WTC11 (cell line): Measurements from ENCODE around the gene CYB561D1. TPM values are rescaled to one million over a fixed set of nuclear protein-coding genes. Genes with fewer than 3 reads are reported as not detected.

Source experiments
- ATAC-seq: fragments of 200-7000 bp; cut with Tn5 transposase; 2 replicates; pipeline ENCODE4 v1.10.0; 2021; ENCODE audit warnings: mild to moderate bottlenecking, moderate library complexity
- CTCF ChIA-PET: fragments of 300-600 bp; sonication (Branson Sonifier 250); formaldehyde crosslinking; loops from one replicate; lab custom pipeline; 2021; ENCODE audit warnings: antibody characterized with exemption; lab: Charles Lee
- POLR2A ChIA-PET: fragments of 350-600 bp; sonication (Branson Sonifier 250); formaldehyde crosslinking; loops from one replicate; lab custom pipeline; 2021; ENCODE audit warnings: antibody characterized with exemption; lab: Charles Lee
- DNase-seq: peaks from one replicate; pipeline ENCODE4 v3.0.0; 2021; ENCODE audit warnings: low spot score
- H3K27ac Mint-ChIP-seq: 2 replicates; pipeline ENCODE4 v1.8.0; 2021; ENCODE audit warnings: mixed read lengths
- H3K27me3 Mint-ChIP-seq: 2 replicates; pipeline ENCODE4 v1.8.0; 2021; ENCODE audit warnings: low read depth, mild to moderate bottlenecking, moderate library complexity, mixed read lengths
- H3K36me3 Mint-ChIP-seq: 2 replicates; pipeline ENCODE4 v1.8.0; 2021; ENCODE audit warnings: mixed read lengths
- H3K4me1 Mint-ChIP-seq: 2 replicates; pipeline ENCODE4 v1.8.0; 2022; ENCODE audit warnings: mixed read lengths
- H3K4me3 Mint-ChIP-seq: 2 replicates; pipeline ENCODE4 v1.8.0; 2021; ENCODE audit warnings: mild to moderate bottlenecking, moderate library complexity, mixed read lengths
- H3K9me3 Mint-ChIP-seq: 2 replicates; pipeline ENCODE4 v1.8.0; 2021; ENCODE audit warnings: mixed read lengths
- CDX4 ChIP-seq: fragments of 250-450 bp; sonication (Bioruptor Pico); IDR thresholded peaks from 2 replicates; pipeline ENCODE4 v1.9.0; 2021; ENCODE audit warnings: moderate library complexity, mild to moderate bottlenecking, inconsistent platforms, borderline replicate concordance
- E2F4 ChIP-seq: sonication (generic); formaldehyde crosslinking; IDR thresholded peaks from 2 replicates; pipeline ENCODE4 v1.8.1; 2022; ENCODE audit warnings: low read depth, mild to moderate bottlenecking, moderate library complexity, missing genetic modification reagents, borderline replicate concordance
- ELF4 ChIP-seq: sonication (generic); formaldehyde crosslinking; IDR thresholded peaks from 2 replicates; pipeline ENCODE4 v1.8.1; 2022; ENCODE audit warnings: low read depth, mild to moderate bottlenecking, moderate library complexity, missing genetic modification reagents
- JAZF1 ChIP-seq: fragments of 250-450 bp; sonication (Bioruptor Pico); IDR thresholded peaks from 2 replicates; pipeline ENCODE4 v1.9.0; 2021; ENCODE audit warnings: moderate library complexity, mild to moderate bottlenecking, inconsistent platforms
- NFYB ChIP-seq: sonication (generic); formaldehyde crosslinking; conservative IDR thresholded peaks from 2 replicates; pipeline ENCODE4 v1.8.0; 2022; ENCODE audit warnings: low read depth, missing genetic modification reagents
- PRDM15 ChIP-seq: sonication (generic); formaldehyde crosslinking; IDR thresholded peaks from 2 replicates; pipeline ENCODE4 v1.8.0; 2022; ENCODE audit warnings: missing genetic modification reagents
- RELA ChIP-seq: sonication (generic); formaldehyde crosslinking; IDR thresholded peaks from 2 replicates; pipeline ENCODE4 v1.8.1; 2022; ENCODE audit warnings: missing genetic modification reagents, mild to moderate bottlenecking, borderline replicate concordance
- USF1 ChIP-seq: sonication (generic); formaldehyde crosslinking; IDR thresholded peaks from 2 replicates; pipeline ENCODE4 v1.8.0; 2022; ENCODE audit warnings: mild to moderate bottlenecking, missing genetic modification reagents
- ZNF219 ChIP-seq: sonication (generic); formaldehyde crosslinking; IDR thresholded peaks from 2 replicates; pipeline ENCODE4 v1.8.0; 2023; ENCODE audit warnings: missing genetic modification reagents, mild to moderate bottlenecking, borderline replicate concordance
- ZNF281 ChIP-seq: sonication (generic); formaldehyde crosslinking; IDR thresholded peaks from 2 replicates; pipeline ENCODE4 v1.8.0; 2023; ENCODE audit warnings: mild to moderate bottlenecking, missing genetic modification reagents
- total RNA-seq: library from RNA; stranded (reverse); gene quantifications from 3 replicates; pipeline ENCODE4 v1.2.3, GENCODE V29; 2021
- TF ChIP-seq, protein P1 (sequence below): fragments of 250-450 bp; sonication (Bioruptor Pico); IDR thresholded peaks from 2 replicates; pipeline ENCODE4 v1.8.0; 2021; ENCODE audit warnings: mild to moderate bottlenecking
- TF ChIP-seq, protein P2 (sequence below): sonication (generic); formaldehyde crosslinking; IDR thresholded peaks from 2 replicates; pipeline ENCODE4 v1.8.0; 2023; ENCODE audit warnings: missing genetic modification reagents, mild to moderate bottlenecking, borderline replicate concordance

Gene CYB561D1
- total RNA-seq, 1 experiment from 2014 or later, result 6.7 TPM

GRCh38 chr1:109547463-109548320 is 53.8 kb downstream of the CYB561D1 start:
- Mint-ChIP-seq H3K36me3 (no peaks in the 10 kb centered on the region), H3K9me3 (no peaks in the 10 kb centered on the region), H3K4me3 (peak overlapping the region; percentile 85), H3K27ac (peak overlapping the region; percentile 94), H3K27me3 (no peaks in the 10 kb centered on the region; the same call in 1 of the 2 replicates), H3K4me1 (peaks cover 28% of the 10 kb centered on the region)
- ChIA-PET POLR2A (interaction anchor here (0.6 to 2.3 kb wide), 14 partner anchors 10 to 437 kb away, joined by 3 to 13 read pairs (median 5); partner anchors contain the start of genes AHCYL1, AMPD2, CYB561D1 and GNAT2), CTCF (interaction anchor here (0.7 to 8.2 kb wide), 25 partner anchors 8 to 482 kb away, joined by 3 to 129 read pairs (median 6); partner anchors contain the start of genes AHCYL1, AMPD2, CYB561D1 and GNAT2)
- TF ChIP-seq PRDM15 (CRISPR knock-in tag) (no peak), USF1 (CRISPR knock-in tag) (no peak), E2F4 (CRISPR knock-in tag) (no peak), ZNF281 (no peak), CDX4 (CRISPR knock-in tag) (no peak), JAZF1 (no peak), NFYB (CRISPR knock-in tag) (no peak), ELF4 (CRISPR knock-in tag) (no peak), RELA (no peak), ZNF219 (CRISPR knock-in tag) (no peak)
- TF ChIP-seq, protein P1, sequence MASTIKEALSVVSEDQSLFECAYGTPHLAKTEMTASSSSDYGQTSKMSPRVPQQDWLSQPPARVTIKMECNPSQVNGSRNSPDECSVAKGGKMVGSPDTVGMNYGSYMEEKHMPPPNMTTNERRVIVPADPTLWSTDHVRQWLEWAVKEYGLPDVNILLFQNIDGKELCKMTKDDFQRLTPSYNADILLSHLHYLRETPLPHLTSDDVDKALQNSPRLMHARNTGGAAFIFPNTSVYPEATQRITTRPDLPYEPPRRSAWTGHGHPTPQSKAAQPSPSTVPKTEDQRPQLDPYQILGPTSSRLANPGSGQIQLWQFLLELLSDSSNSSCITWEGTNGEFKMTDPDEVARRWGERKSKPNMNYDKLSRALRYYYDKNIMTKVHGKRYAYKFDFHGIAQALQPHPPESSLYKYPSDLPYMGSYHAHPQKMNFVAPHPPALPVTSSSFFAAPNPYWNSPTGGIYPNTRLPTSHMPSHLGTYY (CRISPR knock-in tag), result no peak
- TF ChIP-seq, protein P2, sequence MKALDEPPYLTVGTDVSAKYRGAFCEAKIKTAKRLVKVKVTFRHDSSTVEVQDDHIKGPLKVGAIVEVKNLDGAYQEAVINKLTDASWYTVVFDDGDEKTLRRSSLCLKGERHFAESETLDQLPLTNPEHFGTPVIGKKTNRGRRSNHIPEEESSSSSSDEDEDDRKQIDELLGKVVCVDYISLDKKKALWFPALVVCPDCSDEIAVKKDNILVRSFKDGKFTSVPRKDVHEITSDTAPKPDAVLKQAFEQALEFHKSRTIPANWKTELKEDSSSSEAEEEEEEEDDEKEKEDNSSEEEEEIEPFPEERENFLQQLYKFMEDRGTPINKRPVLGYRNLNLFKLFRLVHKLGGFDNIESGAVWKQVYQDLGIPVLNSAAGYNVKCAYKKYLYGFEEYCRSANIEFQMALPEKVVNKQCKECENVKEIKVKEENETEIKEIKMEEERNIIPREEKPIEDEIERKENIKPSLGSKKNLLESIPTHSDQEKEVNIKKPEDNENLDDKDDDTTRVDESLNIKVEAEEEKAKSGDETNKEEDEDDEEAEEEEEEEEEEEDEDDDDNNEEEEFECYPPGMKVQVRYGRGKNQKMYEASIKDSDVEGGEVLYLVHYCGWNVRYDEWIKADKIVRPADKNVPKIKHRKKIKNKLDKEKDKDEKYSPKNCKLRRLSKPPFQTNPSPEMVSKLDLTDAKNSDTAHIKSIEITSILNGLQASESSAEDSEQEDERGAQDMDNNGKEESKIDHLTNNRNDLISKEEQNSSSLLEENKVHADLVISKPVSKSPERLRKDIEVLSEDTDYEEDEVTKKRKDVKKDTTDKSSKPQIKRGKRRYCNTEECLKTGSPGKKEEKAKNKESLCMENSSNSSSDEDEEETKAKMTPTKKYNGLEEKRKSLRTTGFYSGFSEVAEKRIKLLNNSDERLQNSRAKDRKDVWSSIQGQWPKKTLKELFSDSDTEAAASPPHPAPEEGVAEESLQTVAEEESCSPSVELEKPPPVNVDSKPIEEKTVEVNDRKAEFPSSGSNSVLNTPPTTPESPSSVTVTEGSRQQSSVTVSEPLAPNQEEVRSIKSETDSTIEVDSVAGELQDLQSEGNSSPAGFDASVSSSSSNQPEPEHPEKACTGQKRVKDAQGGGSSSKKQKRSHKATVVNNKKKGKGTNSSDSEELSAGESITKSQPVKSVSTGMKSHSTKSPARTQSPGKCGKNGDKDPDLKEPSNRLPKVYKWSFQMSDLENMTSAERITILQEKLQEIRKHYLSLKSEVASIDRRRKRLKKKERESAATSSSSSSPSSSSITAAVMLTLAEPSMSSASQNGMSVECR (CRISPR knock-in tag), result no peak
- ATAC-seq, result 0 out of 2 replicates have a peak, but pooled peaks have one; percentile 3
- no peak for DNase-seq
